Left renal pelvis (tissue), 4 donors: Measurements from ENCODE around the gene KCTD17. TPM values are rescaled to one million over a fixed set of nuclear protein-coding genes. Genes with fewer than 3 reads are reported as not detected.

Source experiments
- DNase-seq, 4 donors: peaks; one replicate each; pipeline ENCODE4 v3.0.0-alpha.2; 2013; ENCODE audit warnings: low read depth in 4 of 4, low spot score in 3 of 4
- polyA plus RNA-seq, 4 donors: library from polyadenylated mRNA; unstranded; fragments of 120-200 nt; gene quantifications; one replicate each; pipeline ENCODE4 v1.2.1, GENCODE V29; 2013; ENCODE audit not compliant: insufficient read length in 4 of 4

Gene KCTD17
- polyA plus RNA-seq, 4 donors: 24.7 to 33.6 (median 25.4) TPM

- no peak for DNase-seq
Measured at GRCh38 chr22:37036655-37037377, 14.7 kb upstream of the KCTD17 start.

- no peak for DNase-seq
Measured at GRCh38 chr22:37037669-37038068, 13.9 kb upstream of the KCTD17 start.

GRCh38 chr22:37039466-37039865 lies 12.1 kb upstream of the KCTD17 start:
- no peak for DNase-seq

- DNase-seq: no peak
Measured at GRCh38 chr22:37043209-37043827, 8.2 kb upstream of the KCTD17 start.

- no peak for DNase-seq
Measured at GRCh38 chr22:37043828-37044538, 7.6 kb upstream of the KCTD17 start.

GRCh38 chr22:37044634-37045625 lies 6.6 kb upstream of the KCTD17 start:
- DNase-seq: no peak

GRCh38 chr22:37045958-37046357 lies 5.6 kb upstream of the KCTD17 start:
- DNase-seq: no peak

- DNase-seq: no peak
Measured at GRCh38 chr22:37046589-37046988, 5.0 kb upstream of the KCTD17 start.

GRCh38 chr22:37047006-37047405 lies 4.5 kb upstream of the KCTD17 start:
- DNase-seq: no peak

GRCh38 chr22:37048133-37048532 lies 3.4 kb upstream of the KCTD17 start:
- DNase-seq: no peak

- DNase-seq: no peak
Measured at GRCh38 chr22:37049224-37049623, 2.3 kb upstream of the KCTD17 start.

GRCh38 chr22:37050913-37051312 lies 629 bp upstream of the KCTD17 start:
- DNase-seq: no peak

- no peak for DNase-seq
Measured at GRCh38 chr22:37052386-37053309, 1.1 kb downstream of the KCTD17 start.

GRCh38 chr22:37053310-37054055 lies 1.9 kb downstream of the KCTD17 start:
- no peak for DNase-seq

GRCh38 chr22:37054056-37054395 lies 2.5 kb downstream of the KCTD17 start:
- DNase-seq: no peak

GRCh38 chr22:37054600-37055365 lies 3.2 kb downstream of the KCTD17 start:
- DNase-seq: no peak

GRCh38 chr22:37056246-37056645 lies 4.7 kb downstream of the KCTD17 start:
- no peak for DNase-seq

GRCh38 chr22:37057226-37057625 lies 5.7 kb downstream of the KCTD17 start:
- DNase-seq: no peak
